ENCODE results near the gene SLIT2. TPM values are rescaled to one million over a fixed set of nuclear protein-coding genes. Genes with fewer than 3 reads are reported as not detected.

The SLIT2 gene
- total RNA-seq, 1 experiment from 2014 or later, result not detected

- Histone ChIP-seq H3K9ac (ENCODE audit: low read length) (no peak overlapping the region), H4K20me1 (ENCODE audit: insufficient read depth, low read depth, low read length) (no peaks in the 10 kb centered on the region), H3K36me3 (ENCODE audit: insufficient read depth, low read length) (no peaks in the 10 kb centered on the region), H3K9me3 (ENCODE audit: low read length) (no peaks in the 10 kb centered on the region), H3K27me3 (ENCODE audit: low read length) (no peaks in the 10 kb centered on the region), H3K4me1 (ENCODE audit: low read length) (no peaks in the 10 kb centered on the region), H3K9me2 (replicated peaks; ENCODE audit: insufficient read depth, low read length) (no peaks in the 10 kb centered on the region), H3K27ac (ENCODE audit: low read length) (no peak overlapping the region), H3K79me2 (ENCODE audit: low read length) (no peaks in the 10 kb centered on the region), H3K4me2 (ENCODE audit: low read depth, low read length, poor library complexity, severe bottlenecking) (no peak overlapping the region), H3K4me3 (ENCODE audit: low read length) (no peak overlapping the region), H2AFZ (ENCODE audit: low read length) (no peak overlapping the region)
- DNase-seq, result no peak
Measured at GRCh38 chr4:20256381-20256881, 4.7 kb downstream of the SLIT2 start.

GRCh38 chr4:20259707-20260106 lies 8.0 kb downstream of the SLIT2 start:
- DNase-seq, result no peak
- no peak overlapping the region for H3K27ac ChIP-seq (ENCODE audit: low read length)

GRCh38 chr4:20260821-20261220 lies 9.1 kb downstream of the SLIT2 start:
- Histone ChIP-seq H3K36me3 (ENCODE audit: insufficient read depth, low read length) (no peaks in the 10 kb centered on the region), H3K4me1 (ENCODE audit: low read length) (no peaks in the 10 kb centered on the region), H3K9ac (ENCODE audit: low read length) (no peak overlapping the region), H4K20me1 (ENCODE audit: insufficient read depth, low read depth, low read length) (no peaks in the 10 kb centered on the region), H3K9me2 (replicated peaks; ENCODE audit: insufficient read depth, low read length) (no peaks in the 10 kb centered on the region), H2AFZ (ENCODE audit: low read length) (no peak overlapping the region), H3K27me3 (ENCODE audit: low read length) (no peaks in the 10 kb centered on the region), H3K9me3 (ENCODE audit: low read length) (no peaks in the 10 kb centered on the region), H3K4me2 (ENCODE audit: low read depth, low read length, poor library complexity, severe bottlenecking) (no peak overlapping the region), H3K79me2 (ENCODE audit: low read length) (no peaks in the 10 kb centered on the region), H3K4me3 (ENCODE audit: low read length) (no peak overlapping the region), H3K27ac (ENCODE audit: low read length) (no peak overlapping the region)
- no peak for DNase-seq

More at GRCh38 chr4:20259707-20260106, 8.0 kb downstream of the SLIT2 start:
- Histone ChIP-seq H3K4me1 (ENCODE audit: low read length) (no peaks in the 10 kb centered on the region), H4K20me1 (ENCODE audit: insufficient read depth, low read depth, low read length) (no peaks in the 10 kb centered on the region), H3K9me3 (ENCODE audit: low read length) (no peaks in the 10 kb centered on the region), H2AFZ (ENCODE audit: low read length) (no peak overlapping the region), H3K36me3 (ENCODE audit: insufficient read depth, low read length) (no peaks in the 10 kb centered on the region), H3K9ac (ENCODE audit: low read length) (no peak overlapping the region), H3K4me3 (ENCODE audit: low read length) (no peak overlapping the region), H3K9me2 (replicated peaks; ENCODE audit: insufficient read depth, low read length) (no peaks in the 10 kb centered on the region), H3K4me2 (ENCODE audit: low read depth, low read length, poor library complexity, severe bottlenecking) (no peak overlapping the region), H3K79me2 (ENCODE audit: low read length) (no peaks in the 10 kb centered on the region), H3K27me3 (ENCODE audit: low read length) (no peaks in the 10 kb centered on the region)

GRCh38 chr4:20262221-20262620 lies 10.5 kb downstream of the SLIT2 start:
- no peak overlapping the region for H2AFZ ChIP-seq (ENCODE audit: low read length)
- H3K36me3 ChIP-seq (ENCODE audit: insufficient read depth, low read length), result no peaks in the 10 kb centered on the region
- H3K4me3 ChIP-seq (ENCODE audit: low read length), result no peak overlapping the region
- H3K27ac ChIP-seq (ENCODE audit: low read length), result no peak overlapping the region
- H3K27me3 ChIP-seq (ENCODE audit: low read length), result no peaks in the 10 kb centered on the region; the same call in 1 of the 2 replicates
- no peak for DNase-seq
- no peaks in the 10 kb centered on the region for H4K20me1 ChIP-seq (ENCODE audit: insufficient read depth, low read depth, low read length)
- H3K9ac ChIP-seq (ENCODE audit: low read length), result no peak overlapping the region
- H3K79me2 ChIP-seq (ENCODE audit: low read length), result no peaks in the 10 kb centered on the region
- no peaks in the 10 kb centered on the region for H3K9me3 ChIP-seq (ENCODE audit: low read length)
- H3K4me1 ChIP-seq (ENCODE audit: low read length), result no peaks in the 10 kb centered on the region
- no peak overlapping the region for H3K4me2 ChIP-seq (ENCODE audit: low read depth, low read length, poor library complexity, severe bottlenecking)
- no peaks in the 10 kb centered on the region for H3K9me2 ChIP-seq (replicated peaks; ENCODE audit: insufficient read depth, low read length)

- Histone ChIP-seq H3K36me3 (ENCODE audit: insufficient read depth, low read length) (no peaks in the 10 kb centered on the region), H3K9me2 (replicated peaks; ENCODE audit: insufficient read depth, low read length) (no peaks in the 10 kb centered on the region), H3K27ac (ENCODE audit: low read length) (no peak overlapping the region), H3K4me3 (ENCODE audit: low read length) (no peak overlapping the region), H3K4me1 (ENCODE audit: low read length) (no peaks in the 10 kb centered on the region), H3K9me3 (ENCODE audit: low read length) (no peaks in the 10 kb centered on the region), H3K9ac (ENCODE audit: low read length) (no peak overlapping the region), H2AFZ (ENCODE audit: low read length) (no peak overlapping the region), H3K27me3 (ENCODE audit: low read length) (no peaks in the 10 kb centered on the region; the same call in 1 of the 2 replicates), H4K20me1 (ENCODE audit: insufficient read depth, low read depth, low read length) (no peaks in the 10 kb centered on the region), H3K79me2 (ENCODE audit: low read length) (no peaks in the 10 kb centered on the region), H3K4me2 (ENCODE audit: low read depth, low read length, poor library complexity, severe bottlenecking) (no peak overlapping the region)
- DNase-seq, result no peak
Measured at GRCh38 chr4:20264688-20265087, 13.0 kb downstream of the SLIT2 start.

- H3K27me3 ChIP-seq (ENCODE audit: low read length), result no peaks in the 10 kb centered on the region; the same call in 1 of the 2 replicates
- no peaks in the 10 kb centered on the region for H3K9me2 ChIP-seq (replicated peaks; ENCODE audit: insufficient read depth, low read length)
- H3K4me3 ChIP-seq (ENCODE audit: low read length), result no peak overlapping the region
Measured at GRCh38 chr4:20265726-20266125, 14.0 kb downstream of the SLIT2 start.

GRCh38 chr4:20266215-20267082 lies 14.7 kb downstream of the SLIT2 start:
- Histone ChIP-seq H3K4me1 (ENCODE audit: low read length) (no peaks in the 10 kb centered on the region), H3K27me3 (ENCODE audit: low read length) (no peaks in the 10 kb centered on the region; the same call in 1 of the 2 replicates), H3K4me3 (ENCODE audit: low read length) (no peak overlapping the region), H3K36me3 (ENCODE audit: insufficient read depth, low read length) (no peaks in the 10 kb centered on the region), H3K79me2 (ENCODE audit: low read length) (no peaks in the 10 kb centered on the region), H3K27ac (ENCODE audit: low read length) (no peak overlapping the region), H2AFZ (ENCODE audit: low read length) (no peak overlapping the region), H4K20me1 (ENCODE audit: insufficient read depth, low read depth, low read length) (no peaks in the 10 kb centered on the region), H3K9me2 (replicated peaks; ENCODE audit: insufficient read depth, low read length) (no peaks in the 10 kb centered on the region), H3K9ac (ENCODE audit: low read length) (no peak overlapping the region), H3K9me3 (ENCODE audit: low read length) (no peaks in the 10 kb centered on the region), H3K4me2 (ENCODE audit: low read depth, low read length, poor library complexity, severe bottlenecking) (no peak overlapping the region)
- no peak for DNase-seq

More at GRCh38 chr4:20265726-20266125, 14.0 kb downstream of the SLIT2 start:
- no peak overlapping the region for H3K4me2 ChIP-seq (ENCODE audit: low read depth, low read length, poor library complexity, severe bottlenecking)
- H2AFZ ChIP-seq (ENCODE audit: low read length), result no peak overlapping the region
- H4K20me1 ChIP-seq (ENCODE audit: insufficient read depth, low read depth, low read length), result no peaks in the 10 kb centered on the region
- no peak overlapping the region for H3K27ac ChIP-seq (ENCODE audit: low read length)
- no peaks in the 10 kb centered on the region for H3K9me3 ChIP-seq (ENCODE audit: low read length)
- no peaks in the 10 kb centered on the region for H3K4me1 ChIP-seq (ENCODE audit: low read length)
- no peaks in the 10 kb centered on the region for H3K36me3 ChIP-seq (ENCODE audit: insufficient read depth, low read length)
- no peaks in the 10 kb centered on the region for H3K79me2 ChIP-seq (ENCODE audit: low read length)
- no peak for DNase-seq
- no peak overlapping the region for H3K9ac ChIP-seq (ENCODE audit: low read length)

- no peaks in the 10 kb centered on the region for H3K36me3 ChIP-seq (ENCODE audit: insufficient read depth, low read length)
- H2AFZ ChIP-seq (ENCODE audit: low read length), result no peak overlapping the region
- no peak for DNase-seq
- H3K9ac ChIP-seq (ENCODE audit: low read length), result no peak overlapping the region
- no peak overlapping the region for H3K4me3 ChIP-seq (ENCODE audit: low read length)
- no peaks in the 10 kb centered on the region for H3K79me2 ChIP-seq (ENCODE audit: low read length)
- H3K27ac ChIP-seq (ENCODE audit: low read length), result no peak overlapping the region
- no peaks in the 10 kb centered on the region for H3K9me2 ChIP-seq (replicated peaks; ENCODE audit: insufficient read depth, low read length)
- no peaks in the 10 kb centered on the region; the same call in 1 of the 2 replicates for H3K27me3 ChIP-seq (ENCODE audit: low read length)
- no peak overlapping the region for H3K4me2 ChIP-seq (ENCODE audit: low read depth, low read length, poor library complexity, severe bottlenecking)
- H3K4me1 ChIP-seq (ENCODE audit: low read length), result no peaks in the 10 kb centered on the region
- no peaks in the 10 kb centered on the region for H3K9me3 ChIP-seq (ENCODE audit: low read length)
- no peaks in the 10 kb centered on the region for H4K20me1 ChIP-seq (ENCODE audit: insufficient read depth, low read depth, low read length)
Measured at GRCh38 chr4:20268028-20268427, 16.3 kb downstream of the SLIT2 start.
